Type B pancreatic cell (in vitro differentiated cells): ENCODE data around the gene SPATA24. TPM values are rescaled to one million over a fixed set of nuclear protein-coding genes. Genes with fewer than 3 reads are reported as not detected.

ENCODE experiments used
- DNase-seq: peaks from one replicate; pipeline ENCODE4 v3.0.0; 2021; ENCODE audit warnings: mixed read lengths; ENCODE audit not compliant: unreplicated experiment; ENCODE audit errors: extremely low spot score
- H3K27ac Mint-ChIP-seq: 2 replicates; pipeline ENCODE4 v1.8.0; 2021; ENCODE audit warnings: mild to moderate bottlenecking, mixed read lengths
- H3K27me3 Mint-ChIP-seq: 2 replicates; pipeline ENCODE4 v1.8.0; 2021; ENCODE audit warnings: mixed read lengths
- H3K36me3 Mint-ChIP-seq: 2 replicates; pipeline ENCODE4 v1.8.0; 2021; ENCODE audit warnings: mixed read lengths
- H3K4me1 Mint-ChIP-seq: one replicate; pipeline ENCODE4 v1.8.0; 2021; ENCODE audit warnings: mixed read lengths; ENCODE audit not compliant: unreplicated experiment
- H3K4me3 Mint-ChIP-seq: 2 replicates; pipeline ENCODE4 v1.8.0; 2021; ENCODE audit warnings: mild to moderate bottlenecking, mixed read lengths
- H3K9me3 Mint-ChIP-seq: 2 replicates; pipeline ENCODE4 v1.8.0; 2021; ENCODE audit warnings: mixed read lengths
- total RNA-seq: library from RNA; stranded (reverse); gene quantifications from 2 replicates; pipeline ENCODE4 v1.2.1, GENCODE V29; 2021; ENCODE audit warnings: low replicate concordance
- TF ChIP-seq, protein P1 (sequence below): fragments of 200-600 bp; sonication (generic); conservative IDR thresholded peaks from 2 replicates; pipeline ENCODE4 v1.5.0; 2021; ENCODE audit warnings: antibody characterized with exemption, mild to moderate bottlenecking

Gene SPATA24
- total RNA-seq, 1 donor from 2014 or later = 7.1 TPM

DNA sequence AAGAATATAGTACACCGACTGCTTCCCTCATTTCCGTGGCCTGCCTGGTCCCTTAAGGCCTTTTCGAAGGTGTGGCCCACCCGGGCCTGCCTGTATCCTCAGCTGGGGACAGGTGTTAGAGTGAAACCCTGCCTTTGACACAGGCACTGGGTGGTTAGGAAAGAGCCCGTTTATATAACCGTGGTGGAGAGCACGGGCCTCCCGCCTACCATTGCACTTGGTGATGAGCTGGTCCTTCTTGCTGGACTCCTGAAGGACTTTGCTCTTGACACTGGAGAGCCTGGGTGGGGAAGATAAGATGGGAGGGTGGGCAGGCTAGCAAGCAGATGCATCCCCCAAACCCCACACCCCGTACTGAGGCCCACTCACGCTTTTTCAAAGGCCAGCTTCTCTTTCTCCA lies 2.3 kb downstream of the SPATA24 start:
- peaks cover 8% of the 10 kb centered on the region for H3K27me3 Mint-ChIP-seq
- TF ChIP-seq, protein P1, sequence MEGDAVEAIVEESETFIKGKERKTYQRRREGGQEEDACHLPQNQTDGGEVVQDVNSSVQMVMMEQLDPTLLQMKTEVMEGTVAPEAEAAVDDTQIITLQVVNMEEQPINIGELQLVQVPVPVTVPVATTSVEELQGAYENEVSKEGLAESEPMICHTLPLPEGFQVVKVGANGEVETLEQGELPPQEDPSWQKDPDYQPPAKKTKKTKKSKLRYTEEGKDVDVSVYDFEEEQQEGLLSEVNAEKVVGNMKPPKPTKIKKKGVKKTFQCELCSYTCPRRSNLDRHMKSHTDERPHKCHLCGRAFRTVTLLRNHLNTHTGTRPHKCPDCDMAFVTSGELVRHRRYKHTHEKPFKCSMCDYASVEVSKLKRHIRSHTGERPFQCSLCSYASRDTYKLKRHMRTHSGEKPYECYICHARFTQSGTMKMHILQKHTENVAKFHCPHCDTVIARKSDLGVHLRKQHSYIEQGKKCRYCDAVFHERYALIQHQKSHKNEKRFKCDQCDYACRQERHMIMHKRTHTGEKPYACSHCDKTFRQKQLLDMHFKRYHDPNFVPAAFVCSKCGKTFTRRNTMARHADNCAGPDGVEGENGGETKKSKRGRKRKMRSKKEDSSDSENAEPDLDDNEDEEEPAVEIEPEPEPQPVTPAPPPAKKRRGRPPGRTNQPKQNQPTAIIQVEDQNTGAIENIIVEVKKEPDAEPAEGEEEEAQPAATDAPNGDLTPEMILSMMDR = no peak
- no peak overlapping the region for H3K4me3 Mint-ChIP-seq
- peaks cover 4% of the 10 kb centered on the region for H3K36me3 Mint-ChIP-seq
- H3K4me1 Mint-ChIP-seq = peaks cover 22% of the 10 kb centered on the region
- no peak for DNase-seq
- H3K9me3 Mint-ChIP-seq = no peaks in the 10 kb centered on the region
- no peak overlapping the region for H3K27ac Mint-ChIP-seq

DNA sequence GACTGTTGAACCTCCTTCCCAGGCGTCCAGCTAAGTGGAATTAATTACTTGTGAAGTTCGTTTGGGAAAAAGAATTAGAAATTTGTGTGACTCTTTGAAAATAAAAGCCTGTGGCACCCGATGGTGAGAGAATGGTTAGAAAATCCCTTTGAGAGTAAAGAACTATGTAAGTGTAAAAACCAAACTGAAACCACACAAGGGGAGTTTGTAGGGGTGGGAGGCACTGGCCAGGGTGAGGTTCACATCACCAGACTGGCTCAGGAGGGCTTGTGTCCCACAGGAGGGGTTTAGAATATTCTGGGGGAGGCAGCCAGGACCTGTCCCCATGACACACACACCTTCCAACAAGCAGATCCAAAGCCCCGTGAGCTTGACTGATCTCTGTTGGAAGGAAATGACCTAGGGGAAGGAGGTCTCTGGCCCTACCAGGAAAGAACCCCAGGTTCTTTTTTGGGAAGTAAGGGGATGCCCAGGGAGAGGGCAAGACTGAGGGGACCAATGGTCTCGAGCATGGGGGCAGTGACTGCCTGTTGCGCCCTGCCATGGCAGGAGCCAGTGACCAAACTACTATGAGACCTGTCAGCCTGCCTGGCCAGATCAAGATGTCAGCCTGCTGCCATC lies 4.3 kb downstream of the SPATA24 start:
- peaks cover 24% of the 10 kb centered on the region for H3K27me3 Mint-ChIP-seq
- TF ChIP-seq, protein P1 = no peak

DNA sequence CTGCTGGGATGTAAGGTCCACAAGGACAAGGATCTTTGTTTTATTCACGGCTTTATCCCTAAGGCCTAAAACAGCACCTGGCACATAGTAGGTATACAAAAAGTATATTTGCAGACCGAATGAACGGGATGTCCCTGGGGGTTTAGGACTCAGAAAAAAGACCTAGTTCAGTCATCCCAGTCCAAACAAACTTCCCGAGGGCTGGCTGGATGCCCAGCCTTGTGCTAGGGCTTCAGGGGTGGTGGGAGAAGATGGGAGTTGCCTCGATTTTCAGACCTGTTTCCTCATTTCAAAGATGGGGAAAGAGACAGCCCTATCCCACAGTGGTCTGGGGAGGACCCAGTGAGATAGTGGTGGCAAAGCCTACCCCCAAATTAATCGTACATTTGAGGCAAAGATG lies 6.0 kb downstream of the SPATA24 start:
- DNase-seq = no peak
- H3K27me3 Mint-ChIP-seq = peaks cover 33% of the 10 kb centered on the region
- H3K4me1 Mint-ChIP-seq = peaks cover 5% of the 10 kb centered on the region
- H3K4me3 Mint-ChIP-seq = no peak overlapping the region
- peaks cover 4% of the 10 kb centered on the region for H3K36me3 Mint-ChIP-seq
- no peaks in the 10 kb centered on the region for H3K9me3 Mint-ChIP-seq
- no peak overlapping the region for H3K27ac Mint-ChIP-seq
- TF ChIP-seq, protein P1 = no peak

More for the DNA sequence above, 4.3 kb downstream of the SPATA24 start:
- Mint-ChIP-seq H3K36me3 (peaks cover 4% of the 10 kb centered on the region), H3K9me3 (no peaks in the 10 kb centered on the region), H3K4me1 (peaks cover 21% of the 10 kb centered on the region), H3K27ac (no peak overlapping the region), H3K4me3 (no peak overlapping the region)
- no peak for DNase-seq

DNA sequence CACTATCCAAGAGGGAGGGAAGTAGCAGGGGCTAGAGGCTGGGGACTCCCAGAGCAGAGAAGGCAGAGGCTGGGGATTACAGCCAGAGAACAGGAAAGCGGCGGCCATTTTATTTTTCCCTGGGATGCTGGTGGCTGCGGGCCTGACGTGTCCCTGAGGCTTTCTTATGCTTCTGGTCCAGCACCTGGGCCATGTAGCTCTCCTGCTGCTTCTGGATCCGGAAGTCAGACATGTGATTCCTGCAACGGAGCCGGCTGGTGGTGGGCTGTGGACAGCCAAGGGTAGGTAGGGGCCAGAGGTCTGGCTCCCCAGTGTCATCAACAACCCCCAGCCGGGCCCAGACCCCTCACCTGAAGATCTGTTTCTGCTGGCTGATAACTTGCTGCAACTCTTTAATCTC lies 7.2 kb downstream of the SPATA24 start:
- Mint-ChIP-seq H3K27ac (no peak overlapping the region), H3K27me3 (peaks cover 40% of the 10 kb centered on the region), H3K4me3 (no peak overlapping the region), H3K36me3 (peaks cover 4% of the 10 kb centered on the region), H3K4me1 (peaks cover 2% of the 10 kb centered on the region), H3K9me3 (no peaks in the 10 kb centered on the region)
- TF ChIP-seq, protein P1 = no peak
- no peak for DNase-seq

DNA sequence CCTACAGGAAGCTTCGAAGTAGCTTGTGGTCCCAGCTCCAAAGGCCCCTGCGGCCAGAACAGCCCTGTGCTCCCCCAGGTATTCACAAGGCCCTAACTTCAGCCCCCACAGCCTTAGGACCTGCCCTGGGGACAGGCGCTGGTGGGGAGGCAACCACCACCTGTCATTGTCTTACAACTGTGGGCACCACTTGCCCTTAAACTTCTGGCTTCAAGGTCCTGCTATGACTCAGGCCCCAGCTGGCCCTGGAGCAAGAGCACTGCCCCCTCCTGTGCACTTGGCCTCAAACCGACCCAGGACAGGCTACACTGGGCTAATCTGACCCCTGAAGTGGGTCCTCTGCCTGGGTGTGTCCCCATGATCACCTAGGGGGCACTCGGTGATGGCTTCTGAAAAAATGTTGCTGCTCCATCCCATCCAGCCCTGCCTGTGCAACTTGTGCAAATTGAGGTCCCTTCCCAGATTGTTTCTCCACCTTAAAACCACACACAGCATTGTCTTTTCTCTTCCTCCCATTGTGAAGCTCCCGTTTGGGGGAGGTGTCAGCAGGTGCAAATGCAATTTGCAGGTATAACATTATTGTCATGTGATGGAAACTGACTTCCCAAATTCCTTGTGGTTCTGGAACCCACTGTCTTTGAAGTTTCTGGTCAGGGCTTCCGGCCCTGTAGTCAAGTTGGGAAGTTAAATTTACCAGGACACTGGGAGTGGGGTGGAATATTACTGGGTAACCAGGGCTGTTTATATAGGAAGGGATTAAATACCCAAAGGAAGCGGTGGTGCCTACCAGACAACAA lies 7.8 kb downstream of the SPATA24 start:
- DNase-seq = no peak
- H3K36me3 Mint-ChIP-seq = peaks cover 4% of the 10 kb centered on the region
- TF ChIP-seq, protein P1 = no peak
- peak overlapping the region; percentile 16 for H3K4me3 Mint-ChIP-seq
- no peak overlapping the region for H3K27ac Mint-ChIP-seq
- H3K4me1 Mint-ChIP-seq = peaks cover 4% of the 10 kb centered on the region
- H3K27me3 Mint-ChIP-seq = peaks cover 46% of the 10 kb centered on the region
- no peaks in the 10 kb centered on the region for H3K9me3 Mint-ChIP-seq
